BLaER1 treated with 17β-estradiol and CSF1 and Interleukin-3, amounts not matched to agents 10 nM and 100 nM (cell line): ENCODE data around the gene KIF16B.
"Not testable (repeated sequence)": the region's sequence is repeated elsewhere in the genome, so short reads cannot be mapped to it uniquely, and the experiment has no call there.

Source experiments
- H3K27ac ChIP-seq, 11 experiments: shearing (Covaris generic); formaldehyde crosslinking; 2 replicates each; pipeline ENCODE4 v1.8.1; 2022
- H3K27me3 ChIP-seq, 11 experiments: shearing (Covaris generic); formaldehyde crosslinking; 2 replicates each; pipeline ENCODE4 v1.8.1; 2022
- H3K36me3 ChIP-seq, 11 experiments: shearing (Covaris generic); formaldehyde crosslinking; 2 replicates each; pipeline ENCODE4 v1.8.1; 2022
- H3K4me1 ChIP-seq, 10 experiments: shearing (Covaris generic); formaldehyde crosslinking; 2 replicates each; pipeline ENCODE4 v1.8.1; 2022
- H3K4me2 ChIP-seq, 11 experiments: shearing (Covaris generic); formaldehyde crosslinking; 2 replicates each; pipeline ENCODE4 v1.8.1; 2022
- H3K4me3 ChIP-seq, 10 experiments: shearing (Covaris generic); formaldehyde crosslinking; 2 replicates each; pipeline ENCODE4 v1.8.1; 2022
- H3K9ac ChIP-seq, 11 experiments: shearing (Covaris generic); formaldehyde crosslinking; 2 replicates each; pipeline ENCODE4 v1.8.1; 2022
- H3K9me3 ChIP-seq, 11 experiments: shearing (Covaris generic); formaldehyde crosslinking; replicated peaks in 1 of 11; 2 replicates each; pipeline ENCODE4 v1.8.1; 2022
- H4K20me1 ChIP-seq, 11 experiments: shearing (Covaris generic); formaldehyde crosslinking; 2 replicates each; pipeline ENCODE4 v1.8.1; 2022
- Cebpa-rat ChIP-seq, 11 experiments: shearing (Covaris generic); IDR thresholded peaks; 2 replicates each; pipeline ENCODE4 v1.8.1; 2022

The KIF16B gene

DNA sequence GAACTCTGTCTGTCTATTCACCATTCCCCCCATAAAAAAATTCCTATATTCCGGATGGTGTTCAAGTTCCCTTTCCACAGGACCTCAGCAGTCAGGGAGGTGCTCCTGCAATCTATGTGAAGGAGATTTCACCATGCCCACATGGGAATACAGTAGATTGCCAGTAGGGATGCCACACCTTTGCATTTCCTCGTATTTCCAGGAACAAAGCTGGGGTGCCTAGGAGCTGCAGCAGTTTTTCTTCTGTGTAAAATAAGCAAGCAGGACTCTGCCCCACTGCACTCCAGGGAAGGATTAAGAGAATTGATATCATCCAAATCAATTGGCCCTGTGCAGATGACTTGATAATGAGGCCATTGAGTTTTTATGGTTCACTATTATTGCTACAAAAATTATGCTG, 7.4 kb upstream of the KIF16B start:
- no peaks in the 10 kb centered on the region for H4K20me1 ChIP-seq
- no peak overlapping the region for H3K9ac ChIP-seq
- H3K4me3 ChIP-seq, result no peak overlapping the region
- H3K36me3 ChIP-seq, result no peaks in the 10 kb centered on the region
- no peaks in the 10 kb centered on the region for H3K9me3 ChIP-seq
- H3K4me1 ChIP-seq, result peaks cover 2 to 7% (median 6%) of the 10 kb centered on the region in 10 experiments; a peak in 19 of 20 replicates
- H3K27me3 ChIP-seq, result no peaks in the 10 kb centered on the region
- H3K27ac ChIP-seq, result no peak overlapping the region
- H3K4me2 ChIP-seq, result no peak overlapping the region
- TF ChIP-seq Cebpa-rat (IDR thresholded peaks at IDR 0.05), result no peak

DNA sequence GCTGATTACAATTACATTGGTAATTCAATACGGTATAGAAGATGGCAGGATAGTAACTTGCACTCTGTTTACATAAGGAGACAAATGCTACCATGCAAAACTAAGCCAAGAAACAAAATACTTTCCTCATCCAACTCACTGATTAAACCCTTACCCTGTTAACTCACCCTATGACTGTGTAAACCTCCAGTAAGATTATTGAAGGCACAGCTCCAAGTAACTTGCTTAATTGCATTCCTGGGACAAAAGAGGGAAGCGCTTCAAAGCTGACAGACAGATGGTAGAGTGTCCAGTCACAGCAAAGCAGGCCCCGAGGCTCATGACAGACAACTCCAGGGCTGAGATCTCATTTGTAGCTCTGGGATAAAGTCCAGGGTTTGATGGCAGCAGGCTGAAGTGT, 6.9 kb upstream of the KIF16B start:
- TF ChIP-seq Cebpa-rat (IDR thresholded peaks at IDR 0.05), result no peak
- no peak overlapping the region for H3K4me2 ChIP-seq
- no peaks in the 10 kb centered on the region for H4K20me1 ChIP-seq
- H3K9me3 ChIP-seq, result no peaks in the 10 kb centered on the region
- H3K4me3 ChIP-seq, result no peak overlapping the region
- no peak overlapping the region for H3K9ac ChIP-seq
- peaks cover 6 to 12% (median 10%) of the 10 kb centered on the region in 10 experiments; a peak in 19 of 20 replicates for H3K4me1 ChIP-seq
- H3K27ac ChIP-seq, result no peak overlapping the region
- no peaks in the 10 kb centered on the region for H3K27me3 ChIP-seq
- no peaks in the 10 kb centered on the region for H3K36me3 ChIP-seq

DNA sequence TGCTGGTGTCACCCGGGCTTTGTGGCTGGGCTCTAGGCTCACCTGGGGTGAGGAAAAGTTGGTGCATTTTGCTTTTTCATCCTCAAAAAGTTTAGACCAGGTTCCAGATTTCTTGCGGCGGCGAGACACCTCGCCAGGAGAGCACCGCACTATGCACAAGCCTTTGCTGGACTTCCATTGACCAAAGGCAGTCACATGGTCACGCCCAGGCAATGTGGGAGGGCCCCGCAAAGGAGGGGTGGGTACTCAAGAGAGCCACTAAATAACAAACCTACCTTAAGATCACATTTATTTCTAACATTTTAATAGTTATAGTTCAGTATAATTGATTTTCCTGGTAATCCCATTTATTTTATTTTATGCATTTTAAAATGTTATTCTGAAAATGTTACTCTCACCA, 3.0 kb upstream of the KIF16B start:
- no peak overlapping the region; a peak in 1 of 22 replicates for H3K27ac ChIP-seq
- no peak for TF ChIP-seq Cebpa-rat (IDR thresholded peaks at IDR 0.05)
- H3K4me2 ChIP-seq, result peak overlapping the region in 8 of 11 experiments; percentile 85 to 95 (median 91); a peak in 12 of 22 replicates
- H3K4me3 ChIP-seq, result no peak overlapping the region
- H3K27me3 ChIP-seq, result no peaks in the 10 kb centered on the region
- no peaks in the 10 kb centered on the region for H4K20me1 ChIP-seq
- no peaks in the 10 kb centered on the region for H3K36me3 ChIP-seq
- H3K9ac ChIP-seq, result no peak overlapping the region
- H3K9me3 ChIP-seq, result no peaks in the 10 kb centered on the region
- H3K4me1 ChIP-seq, result peaks cover 31 to 41% (median 37%) of the 10 kb centered on the region in 10 experiments

DNA sequence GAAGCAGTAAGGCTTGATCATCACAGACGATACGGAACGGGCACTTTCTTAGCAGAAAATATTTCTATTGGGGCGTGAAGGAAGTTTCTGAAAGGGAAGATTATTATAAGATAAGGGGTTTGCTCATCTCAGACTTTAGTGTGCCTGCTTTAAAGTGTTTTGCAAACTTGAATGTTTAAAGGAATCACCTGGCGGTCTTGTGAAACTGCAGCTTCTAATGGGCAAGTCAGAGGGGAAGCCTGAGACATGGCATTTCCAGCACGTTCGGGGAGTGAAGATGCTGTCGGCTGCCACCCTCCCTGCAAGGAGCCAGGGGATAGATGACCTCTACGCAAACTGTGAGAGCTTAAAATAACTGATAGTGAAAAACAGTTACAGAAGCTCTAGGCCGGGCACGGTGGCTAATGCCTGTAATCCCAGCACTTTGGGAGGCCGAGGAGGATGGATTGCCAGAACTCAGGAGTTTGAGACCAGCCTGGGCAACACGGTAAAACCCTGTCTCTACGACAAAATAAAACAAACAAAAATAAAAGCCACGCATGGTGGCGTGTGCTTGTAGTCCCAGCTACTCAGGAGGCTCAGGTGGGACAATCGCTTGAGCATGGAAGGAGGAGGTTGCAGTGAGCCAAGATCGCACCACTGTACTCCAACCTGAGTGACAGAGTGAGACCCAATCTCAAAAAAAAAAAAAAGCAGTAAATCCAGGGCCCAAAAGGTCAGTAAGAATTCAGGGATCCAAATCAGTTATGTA, 2.3 kb upstream of the KIF16B start:
- peak overlapping the region in 9 of 11 experiments; percentile 16 to 66 (median 59); a peak in 17 of 22 replicates for H3K27ac ChIP-seq
- peak overlapping the region; percentile 45 to 76 (median 72) for H3K9ac ChIP-seq
- H3K9me3 ChIP-seq, result no peaks in the 10 kb centered on the region

DNA sequence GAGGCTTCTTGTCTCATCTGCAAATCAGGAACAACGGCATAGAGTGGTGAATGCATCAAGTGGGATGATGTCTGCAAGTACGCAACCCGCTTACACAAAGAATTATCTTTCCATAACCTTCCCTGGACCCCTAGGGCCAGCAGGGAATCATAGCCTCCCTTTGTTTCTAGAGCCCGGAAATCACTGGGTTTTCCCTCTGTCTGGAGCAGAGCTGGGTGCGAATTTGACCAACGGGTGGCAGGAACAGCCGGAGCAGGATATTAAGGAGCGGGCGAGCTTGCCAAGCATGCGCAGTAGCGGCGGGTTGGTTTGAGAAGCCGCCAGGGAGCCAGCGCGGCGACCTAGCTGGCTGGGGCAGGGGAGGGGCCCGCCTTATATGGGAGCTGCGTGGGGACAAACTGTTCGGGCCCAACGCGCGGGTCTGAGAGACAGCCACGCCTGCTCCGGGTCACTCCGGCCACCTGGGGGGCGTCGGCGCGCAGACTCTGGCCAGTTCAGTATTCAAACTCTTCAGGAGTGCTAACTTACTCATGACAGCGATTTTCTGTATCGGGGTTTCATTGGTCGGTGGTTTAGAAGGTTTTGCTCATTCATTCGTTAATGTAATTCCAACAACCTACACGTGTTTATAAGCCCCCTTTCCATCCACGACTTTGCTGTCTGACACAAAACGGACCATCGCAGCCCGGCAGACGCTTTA, 1.6 kb upstream of the KIF16B start:
- Histone ChIP-seq H4K20me1 (no peaks in the 10 kb centered on the region), H3K4me2 (peak overlapping the region; percentile 85 to 95 (median 91)), H3K9me3 (no peaks in the 10 kb centered on the region), H3K27ac (peak overlapping the region in 10 of 11 experiments; percentile 16 to 66 (median 57); a peak in 19 of 22 replicates), H3K9ac (peak overlapping the region; percentile 45 to 76 (median 72)), H3K4me3 (peak overlapping the region; percentile 52 to 81 (median 62)), H3K36me3 (no peaks in the 10 kb centered on the region), H3K4me1 (peaks cover 38 to 53% (median 50%) of the 10 kb centered on the region in 10 experiments), H3K27me3 (no peaks in the 10 kb centered on the region)
- no peak for TF ChIP-seq Cebpa-rat (IDR thresholded peaks at IDR 0.05)

More for the DNA sequence above, 2.3 kb upstream of the KIF16B start:
- H3K4me1 ChIP-seq, result peaks cover 35 to 48% (median 44%) of the 10 kb centered on the region in 10 experiments
- H3K4me3 ChIP-seq, result peak overlapping the region; percentile 52 to 81 (median 62)
- no peak for TF ChIP-seq Cebpa-rat (IDR thresholded peaks at IDR 0.05)
- peak overlapping the region; percentile 85 to 95 (median 91) for H3K4me2 ChIP-seq
- H3K36me3 ChIP-seq, result no peaks in the 10 kb centered on the region
- H4K20me1 ChIP-seq, result no peaks in the 10 kb centered on the region
- no peaks in the 10 kb centered on the region for H3K27me3 ChIP-seq

DNA sequence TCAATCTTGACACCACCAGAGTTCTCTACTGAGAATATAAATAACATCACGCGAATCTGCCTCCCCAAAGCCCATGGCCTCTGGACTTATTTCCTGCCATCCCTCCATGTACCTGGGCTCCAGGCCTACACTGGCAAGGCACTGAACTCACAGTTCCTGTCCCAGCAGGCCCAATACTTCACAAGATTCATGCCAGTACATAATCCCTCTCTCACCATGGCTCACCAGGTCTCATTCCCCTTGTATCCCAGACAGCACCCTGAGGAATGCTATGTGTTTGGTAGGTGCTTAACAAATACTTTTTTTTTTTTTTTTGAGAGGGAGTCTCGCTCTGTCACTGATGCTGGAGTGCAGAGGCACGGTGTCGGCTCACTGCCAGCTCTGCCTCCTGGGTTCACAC, 1.9 kb downstream of the KIF16B start:
- H3K9me3 ChIP-seq, result no peaks in the 10 kb centered on the region
- H3K4me3 ChIP-seq, result peak overlapping the region in 2 of 10 experiments; percentile 80 to 81; a peak in 2 of 20 replicates
- no peaks in the 10 kb centered on the region for H3K27me3 ChIP-seq
- peak overlapping the region; percentile 53 to 95 (median 91) for H3K4me2 ChIP-seq
- H4K20me1 ChIP-seq, result no peaks in the 10 kb centered on the region
- no peak overlapping the region for H3K9ac ChIP-seq
- peaks cover 47 to 87% (median 83%) of the 10 kb centered on the region in 10 experiments for H3K4me1 ChIP-seq
- peaks cover 0 to 6% (median 0%) of the 10 kb centered on the region in 11 experiments; a peak in 1 of 22 replicates for H3K36me3 ChIP-seq
- H3K27ac ChIP-seq, result no peak overlapping the region
- no peak for TF ChIP-seq Cebpa-rat (IDR thresholded peaks at IDR 0.05)

GRCh38 chr20:16569246-16570153, 3.7 kb downstream of the KIF16B start:
- peak overlapping the region; percentile 33 to 95 (median 55) for H3K4me2 ChIP-seq
- no peaks in the 10 kb centered on the region for H3K27me3 ChIP-seq
- H3K27ac ChIP-seq, result peak overlapping the region in 1 of 11 experiments; percentile 0; a peak in 2 of 22 replicates
- H3K4me3 ChIP-seq, result no peak overlapping the region
- no peak overlapping the region for H3K9ac ChIP-seq
- H3K4me1 ChIP-seq, result peaks cover 36 to 83% (median 74%) of the 10 kb centered on the region in 10 experiments
- TF ChIP-seq Cebpa-rat (IDR thresholded peaks at IDR 0.05), result no peak
- H3K9me3 ChIP-seq, result 0 out of 22 replicates have a peak, but pooled peaks cover 0 to 4% (median 0%) of the 10 kb centered on the region in 11 experiments
- H3K36me3 ChIP-seq, result peaks cover 0 to 10% (median 0%) of the 10 kb centered on the region in 11 experiments; a peak in 2 of 22 replicates
- H4K20me1 ChIP-seq, result no peaks in the 10 kb centered on the region

- Histone ChIP-seq H3K4me1 (peaks cover 11 to 70% (median 58%) of the 10 kb centered on the region in 10 experiments), H3K27me3 (no peaks in the 10 kb centered on the region), H3K4me2 (peak overlapping the region in 4 of 11 experiments; percentile 6 to 38 (median 13); a peak in 3 of 22 replicates), H3K4me3 (no peak overlapping the region), H4K20me1 (peaks cover 0 to 10% (median 0%) of the 10 kb centered on the region in 11 experiments; a peak in 1 of 22 replicates), H3K36me3 (peaks cover 0 to 11% (median 0%) of the 10 kb centered on the region in 11 experiments; a peak in 2 of 22 replicates), H3K9ac (no peak overlapping the region), H3K9me3 (peaks cover 0 to 10% (median 5%) of the 10 kb centered on the region in 11 experiments; a peak in 3 of 22 replicates), H3K27ac (no peak overlapping the region)
- no peak for TF ChIP-seq Cebpa-rat (IDR thresholded peaks at IDR 0.05)
Observed at GRCh38 chr20:16566080-16566479, 7.2 kb downstream of the KIF16B start.

- H3K9ac ChIP-seq, H3K4me3 ChIP-seq, H3K27ac ChIP-seq: not testable (repeated sequence)
Observed at GRCh38 chr20:16564079-16564478, 9.2 kb downstream of the KIF16B start.

More at GRCh38 chr20:16564079-16564478, 9.2 kb downstream of the KIF16B start:
- Histone ChIP-seq H4K20me1 (peaks cover 0 to 10% (median 0%) of the 10 kb centered on the region in 11 experiments; a peak in 1 of 22 replicates), H3K9me3 (peaks cover 0 to 10% (median 5%) of the 10 kb centered on the region in 11 experiments; a peak in 3 of 22 replicates), H3K36me3 (peaks cover 0 to 14% (median 0%) of the 10 kb centered on the region in 11 experiments; a peak in 2 of 22 replicates), H3K4me1 (peaks cover 2 to 65% (median 48%) of the 10 kb centered on the region in 10 experiments; a peak in 19 of 20 replicates), H3K4me2 (peak overlapping the region in 3 of 11 experiments; percentile 9 to 38 (median 22); a peak in 1 of 22 replicates)
- H3K27me3 ChIP-seq, result not testable (repeated sequence)
